Activated CD4-positive, alpha-beta T cell treated with anti-CD3 and anti-CD28 coated beads for 4 hours (primary cell): Measurements from ENCODE around the gene KCTD5.
"Not testable (repeated sequence)": the region's sequence is repeated elsewhere in the genome, so short reads cannot be mapped to it uniquely, and the experiment has no call there.

ENCODE experiments used
- DNase-seq, 2 donors: peaks; one replicate each; pipeline ENCODE4 v3.0.0-alpha.2; 2020

The KCTD5 gene

GRCh38 chr16:2682209-2683021 lies at the start of gene KCTD5:
KCTD5 (plus strand) TSS chr16:2682523; CDS start chr16:2682549, 26 bp downstream.
- DNase-seq: peak; percentile 96 to 97

GRCh38 chr16:2639071-2639721 lies 43.1 kb upstream of the KCTD5 start:
- peak; percentile 35 to 63 for DNase-seq

- not testable (repeated sequence) for DNase-seq
Measured at GRCh38 chr16:2639722-2640072, 42.6 kb upstream of the KCTD5 start.

GRCh38 chr16:2642561-2642960 lies 39.8 kb upstream of the KCTD5 start:
- DNase-seq: not testable (repeated sequence)

GRCh38 chr16:2644754-2645453 lies 37.4 kb upstream of the KCTD5 start:
- not testable (repeated sequence) for DNase-seq

- DNase-seq: not testable (repeated sequence)
Measured at GRCh38 chr16:2651268-2651871, 31.0 kb upstream of the KCTD5 start.

GRCh38 chr16:2653915-2654314 lies 28.4 kb upstream of the KCTD5 start:
- DNase-seq: not testable (repeated sequence)

GRCh38 chr16:2654949-2655348 lies 27.4 kb upstream of the KCTD5 start:
- DNase-seq: not testable (repeated sequence)

- DNase-seq: no peak
Measured at GRCh38 chr16:2656985-2657384, 25.3 kb upstream of the KCTD5 start.

GRCh38 chr16:2657803-2658202 lies 24.5 kb upstream of the KCTD5 start:
- not testable (repeated sequence) for DNase-seq

GRCh38 chr16:2659560-2659959 lies 22.8 kb upstream of the KCTD5 start:
- not testable (repeated sequence) for DNase-seq

- DNase-seq: not testable (repeated sequence)
Measured at GRCh38 chr16:2660014-2660662, 22.2 kb upstream of the KCTD5 start.

GRCh38 chr16:2660755-2661373 lies 21.5 kb upstream of the KCTD5 start:
- DNase-seq: peak; percentile 25 to 39

- peak; percentile 63 for DNase-seq
Measured at GRCh38 chr16:2663553-2664546, 18.5 kb upstream of the KCTD5 start.

- DNase-seq: no peak
Measured at GRCh38 chr16:2664574-2664982, 17.7 kb upstream of the KCTD5 start.

- DNase-seq: not testable (repeated sequence)
Measured at GRCh38 chr16:2666671-2667070, 15.7 kb upstream of the KCTD5 start.

GRCh38 chr16:2669587-2669986 lies 12.7 kb upstream of the KCTD5 start:
- not testable (repeated sequence) for DNase-seq

- peak; percentile 62 to 68 for DNase-seq
Measured at GRCh38 chr16:2670017-2670416, 12.3 kb upstream of the KCTD5 start.

- DNase-seq: peak in 1 of 2 donors; percentile 19
Measured at GRCh38 chr16:2671193-2671592, 11.1 kb upstream of the KCTD5 start.

- no peak for DNase-seq
Measured at GRCh38 chr16:2671741-2672140, 10.6 kb upstream of the KCTD5 start.
